ENCODE measurements around the gene ADGRL3.

GRCh38 chr4:61997831-61998230, 797.7 kb downstream of the ADGRL3 start:
- TF ChIP-seq, protein P1, sequence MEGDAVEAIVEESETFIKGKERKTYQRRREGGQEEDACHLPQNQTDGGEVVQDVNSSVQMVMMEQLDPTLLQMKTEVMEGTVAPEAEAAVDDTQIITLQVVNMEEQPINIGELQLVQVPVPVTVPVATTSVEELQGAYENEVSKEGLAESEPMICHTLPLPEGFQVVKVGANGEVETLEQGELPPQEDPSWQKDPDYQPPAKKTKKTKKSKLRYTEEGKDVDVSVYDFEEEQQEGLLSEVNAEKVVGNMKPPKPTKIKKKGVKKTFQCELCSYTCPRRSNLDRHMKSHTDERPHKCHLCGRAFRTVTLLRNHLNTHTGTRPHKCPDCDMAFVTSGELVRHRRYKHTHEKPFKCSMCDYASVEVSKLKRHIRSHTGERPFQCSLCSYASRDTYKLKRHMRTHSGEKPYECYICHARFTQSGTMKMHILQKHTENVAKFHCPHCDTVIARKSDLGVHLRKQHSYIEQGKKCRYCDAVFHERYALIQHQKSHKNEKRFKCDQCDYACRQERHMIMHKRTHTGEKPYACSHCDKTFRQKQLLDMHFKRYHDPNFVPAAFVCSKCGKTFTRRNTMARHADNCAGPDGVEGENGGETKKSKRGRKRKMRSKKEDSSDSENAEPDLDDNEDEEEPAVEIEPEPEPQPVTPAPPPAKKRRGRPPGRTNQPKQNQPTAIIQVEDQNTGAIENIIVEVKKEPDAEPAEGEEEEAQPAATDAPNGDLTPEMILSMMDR (IDR thresholded peaks at IDR 0.05; ENCODE audit: borderline replicate concordance, extremely low read depth, low read length, poor library complexity, severe bottlenecking): no peak
- no peak for TF ChIP-seq EZH2 (IDR thresholded peaks at IDR 0.05; ENCODE audit: borderline replicate concordance, low read depth, low read length, severe bottlenecking)
